GM12878 (cell line): ENCODE results near the gene RPUSD3. TPM values are rescaled to one million over a fixed set of nuclear protein-coding genes. Genes with fewer than 3 reads are reported as not detected.
A peak's percentile ranks its signal among the peaks of the same experiment; 100 is the strongest.

ENCODE experiments used
- ATF2 ChIP-seq: IDR thresholded peaks from 2 replicates; pipeline ENCODE4 v1.6.1; 2012; ENCODE audit warnings: low read length, inconsistent platforms
- CHD1 ChIP-seq: IDR thresholded peaks from 2 replicates; pipeline ENCODE4 v1.6.1; 2012; ENCODE audit warnings: low read depth, low read length, improper control_type of control experiment
- CHD2 ChIP-seq: IDR thresholded peaks from 2 replicates; pipeline ENCODE4 v1.6.1; 2011; ENCODE audit warnings: low read depth, low read length, improper control_type of control experiment, borderline replicate concordance
- FOXM1 ChIP-seq: IDR thresholded peaks from 2 replicates; pipeline ENCODE4 v1.6.1; 2012; ENCODE audit warnings: low read depth, mild to moderate bottlenecking, inconsistent platforms, low read length, moderate library complexity
- IKZF1 ChIP-seq: fragments of 450-650 bp; conservative IDR thresholded peaks from 2 replicates; pipeline ENCODE4 v1.6.1; 2017; ENCODE audit warnings: antibody characterized with exemption, mild to moderate bottlenecking
- KAT2A ChIP-seq: conservative IDR thresholded peaks from 2 replicates; pipeline ENCODE4 v1.6.1; 2011; ENCODE audit warnings: low read depth, low read length; ENCODE audit not compliant: control insufficient read depth
- LARP7 ChIP-seq: fragments of 450-650 bp; IDR thresholded peaks from 2 replicates; pipeline ENCODE4 v1.6.1; 2017; ENCODE audit warnings: mild to moderate bottlenecking
- MEF2A ChIP-seq: IDR thresholded peaks from 2 replicates; pipeline ENCODE4 v1.6.1; 2011; ENCODE audit warnings: low read depth, mild to moderate bottlenecking, low read length, moderate library complexity; ENCODE audit not compliant: insufficient read depth
- NR2F1 ChIP-seq: fragments of 450-650 bp; conservative IDR thresholded peaks from 2 replicates; pipeline ENCODE4 v1.6.1; 2017; ENCODE audit warnings: mild to moderate bottlenecking
- PML ChIP-seq: IDR thresholded peaks from 2 replicates; pipeline ENCODE4 v1.6.1; 2012; ENCODE audit warnings: low read length, inconsistent platforms
- POLR2A ChIP-seq: IDR thresholded peaks from 2 replicates; pipeline ENCODE4 v1.6.1; 2011; ENCODE audit warnings: low read depth, mild to moderate bottlenecking, low read length
- SIN3A ChIP-seq: IDR thresholded peaks from 2 replicates; pipeline ENCODE4 v1.6.1; 2012; ENCODE audit warnings: low read depth, low read length, improper control_type of control experiment
- SMC3 ChIP-seq: IDR thresholded peaks from 2 replicates; pipeline ENCODE4 v1.6.1; 2011; ENCODE audit warnings: low read length, improper control_type of control experiment, borderline replicate concordance
- SPI1 ChIP-seq: IDR thresholded peaks from 2 replicates; pipeline ENCODE4 v1.6.1; 2011; ENCODE audit warnings: low read depth, mild to moderate bottlenecking, low read length, moderate library complexity, borderline replicate concordance; ENCODE audit not compliant: insufficient read depth
- TAF1 ChIP-seq: IDR thresholded peaks from 2 replicates; pipeline ENCODE4 v1.6.1; 2011; ENCODE audit warnings: mild to moderate bottlenecking, low read depth, low read length, borderline replicate concordance
- ZNF622 ChIP-seq: fragments of 450-650 bp; IDR thresholded peaks from 2 replicates; pipeline ENCODE4 v1.6.1; 2017; ENCODE audit warnings: mild to moderate bottlenecking, inconsistent platforms
- polyA plus RNA-seq, 11 experiments: library from polyadenylated mRNA; depleted of rRNA in 4 of 11; unstranded in 6 of 11; stranded (reverse) in 5 of 11; fragments of >200 nt; fragmentation: Nextera tagmentation in 4 of 11; fragmentation: Illumina TruSeq in 1 of 11; extraction: Ambion mirVana in 4 of 11; extraction: Trizol in 1 of 11; gene quantifications; 1 replicate in 1 of 11; 2 replicates in 10 of 11; pipeline versions ENCODE4 v1.2.1 to v1.2.3, GENCODE V29; 2011 to 2016; ENCODE audit warnings: inconsistent platforms in 2 of 11, missing spikeins in 2 of 11, low read depth in 1 of 11
- total RNA-seq, 4 experiments: library from RNA; depleted of rRNA in 3 of 4; stranded (reverse); fragments of >200 nt in 3 of 4; fragmentation: Illumina TruSeq in 1 of 4; extraction: Trizol in 1 of 4; gene quantifications; 2 replicates each; pipeline versions ENCODE4 v1.2.1 to v1.2.3, GENCODE V29; 2013 to 2021
- TF ChIP-seq, protein P1 (sequence below), 3 experiments: IDR thresholded peaks in 2 of 3; conservative IDR thresholded peaks in 1 of 3; 2 replicates each; pipeline ENCODE4 v1.5.1; 2011; ENCODE audit warnings: low read depth in 3 of 3, low read length in 3 of 3, mild to moderate bottlenecking in 3 of 3, control low read depth in 2 of 3, moderate library complexity in 2 of 3, inconsistent platforms in 1 of 3, mixed read lengths in 1 of 3; ENCODE audit not compliant: control insufficient read depth in 2 of 3, insufficient read depth in 1 of 3; ENCODE audit errors: extremely low read depth in 1 of 3
- TF ChIP-seq, protein P2 (sequence below): fragments of 450-650 bp; IDR thresholded peaks from 2 replicates; pipeline ENCODE4 v1.6.1; 2017; ENCODE audit warnings: mild to moderate bottlenecking, low read depth, inconsistent platforms; ENCODE audit not compliant: poor library complexity, severe bottlenecking
- TF ChIP-seq, protein P3 (sequence below): fragments of 450-650 bp; IDR thresholded peaks from 2 replicates; pipeline ENCODE4 v1.6.1; 2018; ENCODE audit warnings: mild to moderate bottlenecking, low read depth, moderate library complexity; ENCODE audit not compliant: partially characterized antibody
- TF ChIP-seq, protein P4 (sequence below): IDR thresholded peaks from 2 replicates; pipeline ENCODE4 v1.6.1; 2011; ENCODE audit warnings: mild to moderate bottlenecking, low read depth, low read length, moderate library complexity; ENCODE audit not compliant: insufficient replicate concordance

The RPUSD3 gene
- total and polyA plus RNA-seq, 10 of the 15 experiments (the other 5 are each of a cell fraction or from before 2014, with no cell fraction given) = 6.4 to 72.9 (median 41.8) TPM

DNA sequence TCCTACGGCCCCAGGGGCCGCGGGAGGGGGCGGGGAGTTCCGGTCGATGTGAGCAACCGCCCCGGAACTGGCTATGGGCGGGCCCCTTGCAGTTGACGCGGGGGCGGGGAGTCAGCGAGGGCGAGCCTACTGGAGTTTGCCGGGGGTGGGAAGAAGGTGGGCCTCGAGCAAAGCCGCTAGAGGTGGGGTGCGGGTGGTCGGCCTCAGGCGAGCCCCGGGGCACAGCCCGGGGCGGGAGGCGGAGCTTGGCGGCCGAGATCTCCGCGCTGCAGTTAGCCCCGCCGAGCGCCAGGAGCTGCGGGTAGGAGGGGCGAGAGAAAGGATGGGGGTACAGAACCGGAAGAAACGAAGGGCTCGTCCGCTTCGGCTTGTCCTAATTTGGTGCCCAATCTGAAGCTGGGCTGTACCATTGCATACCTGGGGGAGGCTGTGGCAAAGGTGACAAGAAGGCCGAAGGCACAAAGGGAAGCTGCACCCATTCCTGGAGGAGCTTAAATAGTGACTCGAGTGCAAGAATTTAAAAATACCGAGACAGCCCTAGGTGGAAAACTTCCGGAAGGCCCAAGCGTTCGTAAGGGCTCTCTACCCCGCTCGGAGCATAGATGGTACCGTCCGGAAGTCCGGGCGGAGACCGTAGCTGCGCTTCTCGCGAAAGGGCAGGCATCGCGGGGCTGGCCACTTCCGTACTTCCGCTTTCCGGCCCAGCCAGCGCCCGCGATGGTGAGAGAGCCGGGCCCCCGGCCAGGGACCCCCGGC, 51.2 kb downstream of the RPUSD3 start, which contains the start of the genes ARPC4 and TADA3 (continued):
- TF ChIP-seq, protein P1, sequence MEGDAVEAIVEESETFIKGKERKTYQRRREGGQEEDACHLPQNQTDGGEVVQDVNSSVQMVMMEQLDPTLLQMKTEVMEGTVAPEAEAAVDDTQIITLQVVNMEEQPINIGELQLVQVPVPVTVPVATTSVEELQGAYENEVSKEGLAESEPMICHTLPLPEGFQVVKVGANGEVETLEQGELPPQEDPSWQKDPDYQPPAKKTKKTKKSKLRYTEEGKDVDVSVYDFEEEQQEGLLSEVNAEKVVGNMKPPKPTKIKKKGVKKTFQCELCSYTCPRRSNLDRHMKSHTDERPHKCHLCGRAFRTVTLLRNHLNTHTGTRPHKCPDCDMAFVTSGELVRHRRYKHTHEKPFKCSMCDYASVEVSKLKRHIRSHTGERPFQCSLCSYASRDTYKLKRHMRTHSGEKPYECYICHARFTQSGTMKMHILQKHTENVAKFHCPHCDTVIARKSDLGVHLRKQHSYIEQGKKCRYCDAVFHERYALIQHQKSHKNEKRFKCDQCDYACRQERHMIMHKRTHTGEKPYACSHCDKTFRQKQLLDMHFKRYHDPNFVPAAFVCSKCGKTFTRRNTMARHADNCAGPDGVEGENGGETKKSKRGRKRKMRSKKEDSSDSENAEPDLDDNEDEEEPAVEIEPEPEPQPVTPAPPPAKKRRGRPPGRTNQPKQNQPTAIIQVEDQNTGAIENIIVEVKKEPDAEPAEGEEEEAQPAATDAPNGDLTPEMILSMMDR (IDR thresholded peaks at IDR 0.05 in 2 of 3, conservative IDR thresholded peaks at IDR 0.05 in 1 of 3; ENCODE audit: control insufficient read depth in 2 of 3, extremely low read depth in 1 of 3, insufficient read depth in 1 of 3, low read depth in 3 of 3, low read length in 3 of 3) = no peak
- TF ChIP-seq, protein P2, sequence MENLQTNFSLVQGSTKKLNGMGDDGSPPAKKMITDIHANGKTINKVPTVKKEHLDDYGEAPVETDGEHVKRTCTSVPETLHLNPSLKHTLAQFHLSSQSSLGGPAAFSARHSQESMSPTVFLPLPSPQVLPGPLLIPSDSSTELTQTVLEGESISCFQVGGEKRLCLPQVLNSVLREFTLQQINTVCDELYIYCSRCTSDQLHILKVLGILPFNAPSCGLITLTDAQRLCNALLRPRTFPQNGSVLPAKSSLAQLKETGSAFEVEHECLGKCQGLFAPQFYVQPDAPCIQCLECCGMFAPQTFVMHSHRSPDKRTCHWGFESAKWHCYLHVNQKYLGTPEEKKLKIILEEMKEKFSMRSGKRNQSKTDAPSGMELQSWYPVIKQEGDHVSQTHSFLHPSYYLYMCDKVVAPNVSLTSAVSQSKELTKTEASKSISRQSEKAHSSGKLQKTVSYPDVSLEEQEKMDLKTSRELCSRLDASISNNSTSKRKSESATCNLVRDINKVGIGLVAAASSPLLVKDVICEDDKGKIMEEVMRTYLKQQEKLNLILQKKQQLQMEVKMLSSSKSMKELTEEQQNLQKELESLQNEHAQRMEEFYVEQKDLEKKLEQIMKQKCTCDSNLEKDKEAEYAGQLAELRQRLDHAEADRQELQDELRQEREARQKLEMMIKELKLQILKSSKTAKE = peak; percentile 98
- TF ChIP-seq CHD1 (peak; percentile 98), SPI1 (peak; percentile 63; the same call in 1 of the 2 replicates), TAF1 (peak; percentile 94), MEF2A (0 out of 2 replicates have a peak, but pooled peaks have one; percentile 28), NR2F1 (peak; percentile 61), POLR2A (peak; percentile 83), PML (peak; percentile 61), IKZF1 (peak; percentile 21; the same call in 1 of the 2 replicates), KAT2A (no peak), ATF2 (no peak), CHD2 (peak; percentile 99), LARP7 (no peak; the same call in 1 of the 2 replicates), ZNF622 (no peak), SIN3A (0 out of 2 replicates have a peak, but pooled peaks have one; percentile 51), FOXM1 (no peak; the same call in 1 of the 2 replicates), SMC3 (no peak)
- TF ChIP-seq, protein P3, sequence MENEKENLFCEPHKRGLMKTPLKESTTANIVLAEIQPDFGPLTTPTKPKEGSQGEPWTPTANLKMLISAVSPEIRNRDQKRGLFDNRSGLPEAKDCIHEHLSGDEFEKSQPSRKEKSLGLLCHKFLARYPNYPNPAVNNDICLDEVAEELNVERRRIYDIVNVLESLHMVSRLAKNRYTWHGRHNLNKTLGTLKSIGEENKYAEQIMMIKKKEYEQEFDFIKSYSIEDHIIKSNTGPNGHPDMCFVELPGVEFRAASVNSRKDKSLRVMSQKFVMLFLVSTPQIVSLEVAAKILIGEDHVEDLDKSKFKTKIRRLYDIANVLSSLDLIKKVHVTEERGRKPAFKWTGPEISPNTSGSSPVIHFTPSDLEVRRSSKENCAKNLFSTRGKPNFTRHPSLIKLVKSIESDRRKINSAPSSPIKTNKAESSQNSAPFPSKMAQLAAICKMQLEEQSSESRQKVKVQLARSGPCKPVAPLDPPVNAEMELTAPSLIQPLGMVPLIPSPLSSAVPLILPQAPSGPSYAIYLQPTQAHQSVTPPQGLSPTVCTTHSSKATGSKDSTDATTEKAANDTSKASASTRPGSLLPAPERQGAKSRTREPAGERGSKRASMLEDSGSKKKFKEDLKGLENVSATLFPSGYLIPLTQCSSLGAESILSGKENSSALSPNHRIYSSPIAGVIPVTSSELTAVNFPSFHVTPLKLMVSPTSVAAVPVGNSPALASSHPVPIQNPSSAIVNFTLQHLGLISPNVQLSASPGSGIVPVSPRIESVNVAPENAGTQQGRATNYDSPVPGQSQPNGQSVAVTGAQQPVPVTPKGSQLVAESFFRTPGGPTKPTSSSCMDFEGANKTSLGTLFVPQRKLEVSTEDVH = peak; percentile 68
- TF ChIP-seq, protein P4, sequence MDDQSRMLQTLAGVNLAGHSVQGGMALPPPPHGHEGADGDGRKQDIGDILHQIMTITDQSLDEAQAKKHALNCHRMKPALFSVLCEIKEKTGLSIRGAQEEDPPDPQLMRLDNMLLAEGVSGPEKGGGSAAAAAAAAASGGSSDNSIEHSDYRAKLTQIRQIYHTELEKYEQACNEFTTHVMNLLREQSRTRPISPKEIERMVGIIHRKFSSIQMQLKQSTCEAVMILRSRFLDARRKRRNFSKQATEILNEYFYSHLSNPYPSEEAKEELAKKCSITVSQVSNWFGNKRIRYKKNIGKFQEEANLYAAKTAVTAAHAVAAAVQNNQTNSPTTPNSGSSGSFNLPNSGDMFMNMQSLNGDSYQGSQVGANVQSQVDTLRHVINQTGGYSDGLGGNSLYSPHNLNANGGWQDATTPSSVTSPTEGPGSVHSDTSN = no peak
